CD4-positive, alpha-beta T cell treated with Interleukin-6 at 100 ng/mL for 8 hours (primary cell): Measurements from ENCODE around the gene EEFSEC.

ENCODE experiments used
- DNase-seq: peaks from one replicate; pipeline ENCODE4 v3.0.0-alpha.2; 2020; ENCODE audit warnings: mixed read lengths, low spot score

Gene EEFSEC

DNA sequence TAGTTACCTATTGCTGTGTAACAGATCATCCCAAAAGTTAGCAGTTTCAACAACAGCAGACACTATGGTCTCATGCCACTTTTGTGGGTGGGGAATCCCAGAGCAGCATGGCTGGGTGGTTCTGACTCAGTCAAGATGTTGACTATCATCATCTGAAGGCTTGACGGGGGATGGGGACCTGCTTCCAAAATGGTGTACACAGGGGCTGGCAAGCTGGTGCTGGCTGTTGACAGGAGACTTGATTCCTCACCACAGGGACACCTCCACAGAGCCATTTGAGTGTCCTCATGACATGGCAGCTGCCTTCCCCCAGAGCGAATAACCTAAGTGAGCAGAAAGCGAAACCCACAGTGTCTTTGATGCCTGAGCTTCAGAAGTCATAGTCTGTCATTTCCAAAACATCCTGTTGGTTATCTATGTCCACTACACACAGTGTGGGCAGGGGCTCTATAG is 294.3 kb downstream of the EEFSEC start:
- DNase-seq, result no peak

GRCh38 chr3:128448491-128448890 is 295.2 kb downstream of the EEFSEC start:
- DNase-seq, result peak; percentile 49

- no peak for DNase-seq
Measured at GRCh38 chr3:128449111-128449638, 295.9 kb downstream of the EEFSEC start.

DNA sequence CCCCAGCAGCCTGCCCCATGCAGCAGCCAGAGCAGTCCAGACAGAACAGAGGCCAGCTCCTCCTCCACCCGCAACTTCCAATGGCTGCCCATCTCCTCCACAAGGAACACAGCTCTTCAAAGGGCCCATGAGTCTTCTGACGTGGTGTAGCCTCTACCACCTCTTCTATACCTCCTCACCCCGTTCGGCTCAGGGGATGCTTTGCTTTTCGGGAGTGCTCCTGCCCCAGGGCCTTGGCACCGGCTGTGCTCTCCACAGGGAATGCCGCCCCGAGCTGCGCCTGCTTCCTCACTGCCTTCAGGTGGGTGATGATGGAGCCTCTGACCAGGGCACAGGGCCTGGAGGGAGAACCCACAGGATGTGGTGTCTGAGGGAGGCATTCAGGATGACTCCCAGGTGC is 298.8 kb downstream of the EEFSEC start:
- no peak for DNase-seq

GRCh38 chr3:128452678-128453275 is 299.5 kb downstream of the EEFSEC start:
- DNase-seq, result no peak

DNA sequence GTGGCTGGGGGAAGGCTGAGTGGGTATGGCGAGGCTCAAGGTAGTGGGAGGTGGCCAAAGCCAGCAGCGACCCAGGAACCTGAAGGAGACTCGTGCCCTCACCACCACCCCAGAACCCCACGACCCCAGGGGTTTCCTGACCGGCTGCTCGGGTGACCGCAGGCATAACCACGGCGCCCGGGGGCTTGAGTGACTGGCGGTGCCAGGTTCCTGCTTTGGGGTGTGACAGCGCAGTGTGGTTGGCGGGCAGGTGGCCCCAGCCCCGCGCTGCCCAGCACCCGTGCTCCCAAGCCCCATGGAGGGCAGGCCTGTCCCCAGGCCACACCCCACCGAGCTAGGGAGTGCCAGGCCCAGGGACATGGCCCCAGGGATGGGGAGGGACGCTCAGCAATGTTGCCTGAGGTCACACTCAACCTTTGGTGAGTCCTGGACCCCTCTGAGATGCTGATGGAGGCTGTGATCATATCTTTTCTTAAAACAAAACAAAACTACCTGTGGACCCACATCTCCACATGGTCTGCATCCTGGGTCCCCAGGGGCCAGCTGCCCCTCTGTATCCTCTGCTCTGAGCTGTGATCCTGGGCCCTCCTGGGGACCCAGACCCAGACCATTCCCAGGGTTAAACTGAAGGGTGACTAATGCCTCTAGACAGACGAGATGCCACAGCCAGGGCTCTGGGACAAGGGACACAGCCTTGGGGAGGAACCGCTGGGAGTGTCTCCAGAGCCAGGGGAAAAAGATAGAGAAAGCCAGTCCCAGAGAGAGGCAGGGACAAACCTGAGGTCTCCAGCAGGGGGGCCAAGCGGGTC is 300.4 kb downstream of the EEFSEC start:
- DNase-seq, result no peak

- DNase-seq, result no peak
Measured at GRCh38 chr3:128454310-128454618, 301.0 kb downstream of the EEFSEC start.

DNA sequence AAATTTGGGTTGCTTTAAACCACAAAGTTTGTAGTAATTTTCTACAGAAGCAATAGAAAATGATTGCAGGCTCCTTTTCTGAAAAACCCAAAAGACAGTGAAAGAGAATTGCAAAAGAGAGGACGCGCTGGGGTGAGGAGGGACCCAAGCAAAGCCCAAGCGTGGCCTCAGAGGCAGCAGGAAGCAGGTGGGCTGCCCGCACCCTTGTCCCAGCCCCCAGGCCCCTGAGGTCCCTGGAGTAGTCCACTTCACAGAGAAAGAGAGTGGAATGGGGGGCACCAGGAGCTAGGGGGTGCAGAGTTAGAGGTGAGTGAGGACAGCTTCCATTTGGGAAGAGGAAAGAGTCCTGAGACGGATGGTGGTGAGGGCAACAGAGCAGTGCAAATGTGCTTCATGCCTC is 301.8 kb downstream of the EEFSEC start:
- no peak for DNase-seq

DNA sequence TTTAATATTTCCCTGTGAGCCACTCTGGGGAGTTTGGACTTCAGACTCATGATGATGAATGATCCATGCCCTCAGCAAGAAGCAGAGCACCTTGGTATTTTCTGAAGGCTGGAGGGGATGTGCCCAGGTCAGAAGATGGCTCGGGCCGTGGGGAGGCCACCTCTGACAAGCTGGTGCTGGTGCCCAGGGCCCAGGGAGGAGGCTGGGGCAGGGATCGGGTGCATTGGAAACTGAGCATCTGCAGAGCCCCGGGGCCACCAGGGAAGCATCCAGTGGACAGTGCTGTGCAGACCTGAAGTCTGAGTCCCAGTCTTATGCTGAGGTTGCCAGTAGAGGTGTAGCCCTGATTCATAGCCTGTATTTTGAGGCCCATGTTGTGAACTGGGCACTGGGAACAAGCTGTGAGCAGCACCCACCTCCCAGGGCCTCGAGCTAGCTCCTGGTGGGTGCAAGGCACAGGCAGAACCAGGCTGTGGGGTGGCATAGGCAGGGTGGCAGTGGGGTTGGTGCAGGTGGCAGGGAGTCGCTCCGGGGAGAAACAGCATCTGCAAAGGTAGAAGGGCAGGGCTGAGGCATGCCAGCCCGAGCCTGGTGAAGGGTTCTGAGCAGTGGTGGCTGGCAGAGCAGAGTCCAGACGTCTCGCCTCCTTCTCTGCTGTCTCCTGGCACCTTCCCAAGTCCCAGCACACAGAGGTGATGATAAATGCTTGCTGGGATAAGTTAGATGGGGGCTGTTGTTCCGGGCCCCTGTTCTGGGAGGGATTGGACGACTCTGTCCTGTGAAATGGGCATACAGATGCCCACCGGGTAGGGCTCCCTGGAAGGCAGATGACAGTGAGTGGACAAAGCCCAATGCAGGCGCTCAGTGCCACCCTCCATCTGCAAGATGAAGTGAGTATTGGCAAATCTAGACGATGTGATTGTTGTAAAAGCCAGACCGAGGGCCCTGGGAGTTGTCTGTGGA is 302.8 kb downstream of the EEFSEC start:
- no peak for DNase-seq

DNA sequence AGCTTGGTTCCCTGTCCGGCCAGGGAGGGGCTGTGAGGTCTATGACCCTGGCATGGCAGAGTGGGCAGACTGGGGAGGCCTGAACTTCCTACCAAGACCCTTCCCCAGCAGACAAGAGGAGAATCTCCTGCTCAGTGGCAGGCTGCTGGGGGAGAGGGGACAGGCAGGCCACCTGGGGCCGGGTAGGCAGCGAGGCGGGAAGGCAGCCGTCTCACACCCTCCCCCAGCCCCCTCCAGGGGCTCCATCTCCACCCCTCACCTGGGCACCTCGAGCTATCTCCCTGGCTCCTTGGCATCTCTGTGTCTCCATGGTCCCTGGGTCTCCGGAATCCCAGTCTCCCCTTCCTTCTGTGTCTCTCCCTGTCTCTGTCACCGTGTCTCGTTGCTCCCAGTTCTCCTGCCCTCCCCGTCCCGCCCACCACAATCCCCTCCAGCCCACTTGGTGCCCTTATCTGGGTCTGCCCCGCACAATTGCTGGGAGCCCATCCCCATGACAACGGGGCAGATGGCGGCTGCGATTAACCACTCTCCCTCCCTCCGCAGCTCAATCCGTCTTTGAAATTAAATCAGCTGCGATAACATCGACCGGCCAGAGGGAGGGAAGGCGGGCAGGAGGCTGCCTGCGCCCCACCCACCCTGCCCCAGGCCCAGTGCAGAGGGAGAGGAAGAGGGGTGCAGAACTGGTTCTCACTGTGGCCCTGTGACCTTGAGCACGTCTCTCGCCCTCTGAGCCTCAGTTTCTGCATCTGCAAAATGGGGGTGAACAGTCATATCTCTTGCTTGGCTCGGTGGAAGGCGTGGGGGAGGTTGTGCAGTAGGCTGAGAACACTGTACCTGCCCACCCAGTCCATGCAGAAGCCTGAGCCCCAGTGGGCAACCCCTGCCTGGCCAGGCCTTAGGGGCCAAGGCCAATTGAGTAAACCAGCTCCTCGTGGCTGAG is 303.8 kb downstream of the EEFSEC start:
- no peak for DNase-seq

DNA sequence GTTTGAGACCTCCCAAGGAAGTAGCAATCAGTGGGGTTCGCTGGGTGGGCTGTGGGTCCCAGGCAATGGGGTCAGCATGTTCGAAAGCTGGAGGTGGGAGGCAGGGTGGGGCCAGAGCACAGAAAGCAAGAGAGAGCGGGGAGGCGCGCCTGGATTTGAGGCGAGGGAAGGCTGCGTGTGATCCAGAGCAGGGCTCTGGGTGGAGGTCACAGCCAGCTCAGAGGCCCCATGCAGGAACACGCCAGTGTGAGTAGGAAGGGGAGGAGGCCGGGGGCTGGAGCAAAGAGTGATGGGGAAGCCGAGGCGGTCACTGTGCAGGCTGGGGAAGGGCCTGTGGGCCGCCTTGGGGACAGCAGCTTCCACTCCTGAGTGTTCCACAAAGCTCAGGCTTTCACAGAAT is 304.7 kb downstream of the EEFSEC start:
- DNase-seq, result no peak
